HepG2 (cell line): ENCODE data around the gene MREG. TPM values are rescaled to one million over a fixed set of nuclear protein-coding genes. Genes with fewer than 3 reads are reported as not detected.

Experiments
- ATAC-seq: fragments of 200-7000 bp; cut with Tn5 transposase; 3 replicates; pipeline ENCODE4 v1.9.1; 2020; ENCODE audit warnings: mild to moderate bottlenecking, moderate library complexity
- BruUV-seq: library from RNA; stranded (reverse); fragments of 400-500 nt; replicated peaks from 2 replicates; lab custom pipeline; 2021; lab: Mats Ljungman, UMichigan
- CTCF ChIA-PET: fragments of 300-600 bp; formaldehyde crosslinking; extraction: SDS; loops from one replicate; lab custom pipeline; 2021; ENCODE audit warnings: low total read pairs, inconsistent platforms, low intra/inter-chr PET ratio; lab: Yijun Ruan, JAX
- POLR2A ChIA-PET: fragments of 350-600 bp; sonication (Branson Sonifier 250); formaldehyde crosslinking; loops from one replicate; lab custom pipeline; 2020; ENCODE audit warnings: antibody characterized with exemption, inconsistent platforms; lab: Yijun Ruan, JAX
- DNase-seq: peaks from one replicate; pipeline ENCODE4 v3.0.0-alpha.2; 2015; ENCODE audit warnings: low spot score
- FAIRE-seq: peaks from 3 replicates; lab custom pipeline; 2011; peaks lifted over from hg19 to GRCh38; lab: Jason Lieb, UNC
- H2AFZ ChIP-seq: one replicate; pipeline ENCODE4 v1.6.1; 2011; ENCODE audit warnings: low read length, inconsistent platforms
- H3K27ac ChIP-seq: fragments of 300-600 bp; 3 replicates; pipeline ENCODE4 v1.8.0; 2011; ENCODE audit warnings: mixed run types, mild to moderate bottlenecking, mixed read lengths, low read length, inconsistent platforms; ENCODE audit not compliant: insufficient read depth; ENCODE audit errors: extremely low read length
- H3K27me3 ChIP-seq, 2 experiments: fragments of 200-600 bp in 1 of 2; 2 replicates in 1 of 2; 3 replicates in 1 of 2; pipeline versions ENCODE4 v1.6.0 to v1.8.0; 2011; ENCODE audit warnings: low read length in 2 of 2, mild to moderate bottlenecking in 2 of 2, moderate library complexity in 2 of 2, inconsistent platforms in 1 of 2; ENCODE audit not compliant: insufficient read depth in 2 of 2, control insufficient read depth in 1 of 2
- H3K36me3 ChIP-seq, 2 experiments: fragments of 200-600 bp in 1 of 2; replicated peaks in 1 of 2; 2 replicates in 1 of 2; 3 replicates in 1 of 2; pipeline versions ENCODE4 v1.5.1 to v1.8.0; 2011; ENCODE audit warnings: low read length in 2 of 2, inconsistent platforms in 1 of 2; ENCODE audit not compliant: insufficient read depth in 2 of 2, control insufficient read depth in 1 of 2
- H3K4me1 ChIP-seq: 2 replicates; pipeline ENCODE4 v1.5.1; 2012; ENCODE audit warnings: low read length, inconsistent platforms; ENCODE audit not compliant: insufficient read depth
- H3K4me2 ChIP-seq: 2 replicates; pipeline ENCODE4 v1.6.0; 2011; ENCODE audit warnings: low read depth, low read length, inconsistent platforms
- H3K4me3 ChIP-seq, 3 experiments: fragments of 200-600 bp in 1 of 3; sonication (generic), shearing (Covaris generic) in 1 of 3; replicated peaks in 1 of 3; 2 replicates each; pipeline ENCODE4 v1.5.1; 2011 to 2016; ENCODE audit warnings: low read length in 3 of 3, inconsistent platforms in 2 of 3, low read depth in 2 of 3, mild to moderate bottlenecking in 2 of 3, control low read depth in 1 of 3, mixed read lengths in 1 of 3; ENCODE audit not compliant: insufficient read depth in 1 of 3
- H3K79me2 ChIP-seq: one replicate; pipeline ENCODE4 v1.6.1; 2011; ENCODE audit warnings: low read length, inconsistent platforms; ENCODE audit not compliant: insufficient read depth
- H3K9ac ChIP-seq: 2 replicates; pipeline ENCODE4 v1.6.0; 2011; ENCODE audit warnings: mild to moderate bottlenecking, low read depth, low read length, inconsistent platforms; ENCODE audit not compliant: insufficient read depth
- H3K9me3 ChIP-seq: 2 replicates; pipeline ENCODE4 v1.5.1; 2012; ENCODE audit warnings: mild to moderate bottlenecking, low read length
- H4K20me1 ChIP-seq: 2 replicates; pipeline ENCODE4 v1.6.0; 2011; ENCODE audit warnings: inconsistent platforms, mild to moderate bottlenecking, low read length, moderate library complexity; ENCODE audit not compliant: insufficient read depth
- BRD4 ChIP-seq: sonication (generic); formaldehyde crosslinking; IDR thresholded peaks from 2 replicates; pipeline ENCODE4 v1.4.0; 2020; ENCODE audit warnings: missing genetic modification reagents
- CSRNP1 ChIP-seq: sonication (generic); formaldehyde crosslinking; IDR thresholded peaks from 2 replicates; pipeline ENCODE4 v1.8.1; 2023; ENCODE audit warnings: mild to moderate bottlenecking, missing genetic modification reagents
- FLYWCH1 ChIP-seq: sonication (generic); formaldehyde crosslinking; IDR thresholded peaks from 2 replicates; pipeline ENCODE4 v1.8.1; 2023; ENCODE audit warnings: mild to moderate bottlenecking, missing genetic modification reagents
- IKZF1 ChIP-seq: fragments of 450-650 bp; IDR thresholded peaks from 2 replicates; pipeline ENCODE4 v1.7.1; 2016
- KDM5B ChIP-seq: sonication (generic); formaldehyde crosslinking; IDR thresholded peaks from 2 replicates; pipeline ENCODE4 v1.4.0; 2020; ENCODE audit warnings: missing genetic modification reagents, mild to moderate bottlenecking, borderline replicate concordance
- KMT2A ChIP-seq: sonication (generic); formaldehyde crosslinking; IDR thresholded peaks from 2 replicates; pipeline ENCODE4 v1.4.0; 2020; ENCODE audit warnings: missing genetic modification reagents
- MTF2 ChIP-seq: sonication (generic); formaldehyde crosslinking; IDR thresholded peaks from 2 replicates; pipeline ENCODE4 v1.5.0; 2020; ENCODE audit warnings: missing genetic modification reagents, borderline replicate concordance
- NFAT5 ChIP-seq: sonication (generic); formaldehyde crosslinking; IDR thresholded peaks from 2 replicates; pipeline ENCODE4 v1.4.0; 2020; ENCODE audit warnings: missing genetic modification reagents
- SRF ChIP-seq: IDR thresholded peaks from 2 replicates; pipeline ENCODE4 v1.6.1; 2011; ENCODE audit warnings: mild to moderate bottlenecking, low read depth, low read length, moderate library complexity
- SYNCRIP ChIP-seq: fragments of 200-400 bp; formaldehyde crosslinking; IDR thresholded peaks from 2 replicates; pipeline ENCODE4 v1.6.1; 2018; ENCODE audit warnings: mild to moderate bottlenecking, low read depth, low read length; ENCODE audit not compliant: insufficient read depth
- TOE1 ChIP-seq: sonication (generic); formaldehyde crosslinking; IDR thresholded peaks from 2 replicates; pipeline ENCODE4 v1.4.0; 2020; ENCODE audit warnings: mild to moderate bottlenecking, missing genetic modification reagents
- UBTF ChIP-seq: sonication (generic); formaldehyde crosslinking; IDR thresholded peaks from 2 replicates; pipeline ENCODE4 v1.4.0; 2020; ENCODE audit warnings: mild to moderate bottlenecking, missing genetic modification reagents
- ZBTB8A ChIP-seq: sonication (generic); formaldehyde crosslinking; IDR thresholded peaks from 2 replicates; pipeline ENCODE4 v1.4.0; 2020; ENCODE audit warnings: mild to moderate bottlenecking, low read depth, missing genetic modification reagents, borderline replicate concordance
- ZFP41 ChIP-seq: sonication (generic); formaldehyde crosslinking; IDR thresholded peaks from 2 replicates; pipeline ENCODE4 v1.4.0; 2020; ENCODE audit warnings: mild to moderate bottlenecking, missing genetic modification reagents, borderline replicate concordance
- ZNF230 ChIP-seq: sonication (generic); formaldehyde crosslinking; IDR thresholded peaks from 2 replicates; pipeline ENCODE4 v1.4.0; 2020; ENCODE audit warnings: mild to moderate bottlenecking, missing genetic modification reagents
- ZNF484 ChIP-seq: sonication (generic); formaldehyde crosslinking; IDR thresholded peaks from 2 replicates; pipeline ENCODE4 v1.5.1; 2020; ENCODE audit warnings: mild to moderate bottlenecking, low read depth, missing genetic modification reagents, borderline replicate concordance
- ZSCAN25 ChIP-seq: sonication (generic); formaldehyde crosslinking; IDR thresholded peaks from 2 replicates; pipeline ENCODE4 v1.8.0; 2022; ENCODE audit warnings: mild to moderate bottlenecking, missing genetic modification reagents
- WGBS: methylation state at CpG from one replicate; pipeline ENCODE4 v1.1.6; 2017; ENCODE audit warnings: low lambda C conversion rate; 5-methylcytosine and 5-hydroxymethylcytosine counted together
- in situ Hi-C: cut with HindIII; loops from 2 replicates; pipeline ENCODE4 v1.10.0; 2017; ENCODE audit warnings: low pct_unique_long_range_greater_than_20kb; ENCODE audit not compliant: extremely low pct_ligation_motif_present
- intact Hi-C: fragments of 100-400 bp; cut with micrococcal nuclease; formaldehyde crosslinking; loops from one replicate; pipeline ENCODE4 v1.10.0; 2022; ENCODE audit not compliant: unreplicated experiment
- polyA plus RNA-seq, 8 experiments: library from polyadenylated mRNA; depleted of rRNA in 3 of 8; stranded (reverse) in 7 of 8; unstranded in 1 of 8; fragments of >200 nt; fragmentation: Illumina TruSeq in 4 of 8; extraction: Trizol in 4 of 8; gene quantifications; 2 replicates each; pipeline versions ENCODE4 v1.2.1 to v1.2.3, GENCODE V29; 2011 to 2016; ENCODE audit warnings: low read depth in 4 of 8, missing spikeins in 1 of 8, mixed read lengths in 1 of 8; ENCODE audit not compliant: insufficient read depth in 1 of 8
- total RNA-seq, 5 experiments: library from RNA; depleted of rRNA; stranded (reverse); fragments of >200 nt; fragmentation: Illumina TruSeq; extraction: Trizol; gene quantifications; 2 replicates each; pipeline ENCODE4 v1.2.3, GENCODE V29; 2016; ENCODE audit warnings: low read depth in 1 of 5

MREG gene
- total and polyA plus RNA-seq, 2 of the 13 experiments (the other 11 are each of a cell fraction or from before 2014, with no cell fraction given) = 7.5 to 23.3 TPM

GRCh38 chr2:215985257-215985656 is 28.1 kb downstream of the MREG start:
- Histone ChIP-seq H3K9ac (no peak overlapping the region), H3K36me3 (peaks cover 3 to 27% of the 10 kb centered on the region in 2 experiments; a peak in 4 of 5 replicates), H3K4me3 (no peak overlapping the region), H3K27me3 (no peaks in the 10 kb centered on the region), H3K4me2 (no peak overlapping the region), H4K20me1 (no peaks in the 10 kb centered on the region), H3K27ac (no peak overlapping the region), H3K79me2 (peaks cover 27% of the 10 kb centered on the region), H3K4me1 (peaks cover 49% of the 10 kb centered on the region), H2AFZ (no peak overlapping the region), H3K9me3 (no peaks in the 10 kb centered on the region)
- no peak for FAIRE-seq
- in situ Hi-C loops = no loop called here
- no peak for DNase-seq
- intact Hi-C loops = no loop called here
- WGBS = 98% methylated on average over 1 of the region's 1 CpG
- POLR2A ChIA-PET = no interaction called here
- CTCF ChIA-PET = no interaction called here
- ATAC-seq = no peak
- no TSS peak for BruUV-seq
- TF ChIP-seq UBTF = no peak
- no peak for TF ChIP-seq ZSCAN25 (CRISPR knock-in tag)
- no peak for TF ChIP-seq ZNF484 (CRISPR knock-in tag)
- TF ChIP-seq BRD4 (CRISPR knock-in tag) = no peak
- TF ChIP-seq KMT2A (CRISPR knock-in tag) = no peak
- no peak for TF ChIP-seq ZNF230 (CRISPR knock-in tag)
- no peak for TF ChIP-seq IKZF1
- no peak for TF ChIP-seq TOE1
- no peak for TF ChIP-seq SRF
- TF ChIP-seq MTF2 (CRISPR knock-in tag) = no peak
- TF ChIP-seq NFAT5 (CRISPR knock-in tag) = no peak
- no peak for TF ChIP-seq ZFP41 (CRISPR knock-in tag)
- no peak for TF ChIP-seq KDM5B
- no peak for TF ChIP-seq FLYWCH1 (CRISPR knock-in tag)
- no peak for TF ChIP-seq CSRNP1 (CRISPR knock-in tag)
- no peak for TF ChIP-seq SYNCRIP
- TF ChIP-seq ZBTB8A (CRISPR knock-in tag) = no peak
